Osteoblast (primary cell): Measurements from ENCODE around the gene DIAPH2. TPM values are rescaled to one million over a fixed set of nuclear protein-coding genes. Genes with fewer than 3 reads are reported as not detected.

Source experiments
- DNase-seq: peaks from one replicate; pipeline ENCODE4 v3.0.0; 2011; ENCODE audit warnings: low spot score, mixed read lengths; ENCODE audit not compliant: insufficient read length; ENCODE audit errors: missing footprints
- H2AFZ ChIP-seq: 2 replicates; pipeline ENCODE4 v1.6.0; 2011; ENCODE audit warnings: mild to moderate bottlenecking, low read length
- H3K27ac ChIP-seq: 2 replicates; pipeline ENCODE4 v1.5.1; 2011; ENCODE audit warnings: mild to moderate bottlenecking, low read depth, low read length, moderate library complexity
- H3K27me3 ChIP-seq: 2 replicates; pipeline ENCODE4 v1.6.0; 2012; ENCODE audit warnings: mild to moderate bottlenecking, control low read depth, inconsistent platforms, low read length, moderate library complexity; ENCODE audit not compliant: insufficient read depth
- H3K36me3 ChIP-seq: 2 replicates; pipeline ENCODE4 v1.5.1; 2011; ENCODE audit warnings: mild to moderate bottlenecking, low read length, control low read depth, moderate library complexity; ENCODE audit not compliant: insufficient read depth
- H3K4me1 ChIP-seq: 2 replicates; pipeline ENCODE4 v1.5.1; 2011; ENCODE audit warnings: mild to moderate bottlenecking, low read length, control low read depth, moderate library complexity; ENCODE audit not compliant: insufficient read depth
- H3K4me2 ChIP-seq: 2 replicates; pipeline ENCODE4 v1.6.0; 2011; ENCODE audit warnings: mild to moderate bottlenecking, low read length; ENCODE audit not compliant: insufficient read depth
- H3K4me3 ChIP-seq: fragments of 200-600 bp; sonication (generic); 3 replicates; pipeline ENCODE4 v1.5.1; 2012; ENCODE audit warnings: mild to moderate bottlenecking, low read length, inconsistent platforms; ENCODE audit not compliant: insufficient read depth
- H3K79me2 ChIP-seq: 2 replicates; pipeline ENCODE4 v1.6.0; 2012; ENCODE audit warnings: mild to moderate bottlenecking, low read length, control low read depth, inconsistent platforms; ENCODE audit not compliant: insufficient read depth
- H3K9me3 ChIP-seq: 2 replicates; pipeline ENCODE4 v1.5.1; 2011; ENCODE audit warnings: low read depth, low read length, control low read depth
- H4K20me1 ChIP-seq: 2 replicates; pipeline ENCODE4 v1.6.0; 2012; ENCODE audit warnings: mild to moderate bottlenecking, low read length, control low read depth; ENCODE audit not compliant: insufficient read depth
- CTCF ChIP-seq: IDR thresholded peaks from 2 replicates; pipeline ENCODE4 v1.5.1; 2011; ENCODE audit warnings: mild to moderate bottlenecking, low read depth, low read length, moderate library complexity; ENCODE audit errors: extremely low read depth
- total RNA-seq: library from RNA; depleted of rRNA; stranded (reverse); fragments of >200 nt; gene quantifications from 2 replicates; pipeline ENCODE4 v1.2.3, GENCODE V29; 2012

Gene DIAPH2
- total RNA-seq, 1 donor: 21.0 TPM

GRCh38 chrX:97234471-97235081, 549.9 kb downstream of the DIAPH2 start:
- no peaks in the 10 kb centered on the region for H4K20me1 ChIP-seq
- TF ChIP-seq CTCF: no peak
- H3K4me2 ChIP-seq: no peak overlapping the region
- H3K79me2 ChIP-seq: no peaks in the 10 kb centered on the region
- DNase-seq: no peak
- no peaks in the 10 kb centered on the region for H3K27me3 ChIP-seq
- H3K36me3 ChIP-seq: no peaks in the 10 kb centered on the region
- no peak overlapping the region for H3K4me3 ChIP-seq
- no peak overlapping the region for H3K27ac ChIP-seq
- no peak overlapping the region for H2AFZ ChIP-seq
- no peaks in the 10 kb centered on the region for H3K4me1 ChIP-seq
- H3K9me3 ChIP-seq: no peaks in the 10 kb centered on the region

- no peak overlapping the region for H3K4me2 ChIP-seq
- no peaks in the 10 kb centered on the region for H4K20me1 ChIP-seq
- no peaks in the 10 kb centered on the region for H3K36me3 ChIP-seq
- no peak overlapping the region for H3K27ac ChIP-seq
- no peak for DNase-seq
- H2AFZ ChIP-seq: no peak overlapping the region
- TF ChIP-seq CTCF: no peak
- H3K79me2 ChIP-seq: no peaks in the 10 kb centered on the region
- no peaks in the 10 kb centered on the region for H3K4me1 ChIP-seq
- H3K4me3 ChIP-seq: no peak overlapping the region
- H3K9me3 ChIP-seq: no peaks in the 10 kb centered on the region
- no peaks in the 10 kb centered on the region for H3K27me3 ChIP-seq
Measured at GRCh38 chrX:97238632-97239031, 554.0 kb downstream of the DIAPH2 start.

- no peaks in the 10 kb centered on the region for H3K27me3 ChIP-seq
- no peak overlapping the region for H2AFZ ChIP-seq
- no peak overlapping the region for H3K4me2 ChIP-seq
- no peaks in the 10 kb centered on the region for H3K36me3 ChIP-seq
- H3K9me3 ChIP-seq: no peaks in the 10 kb centered on the region
- H3K27ac ChIP-seq: no peak overlapping the region
- no peaks in the 10 kb centered on the region for H4K20me1 ChIP-seq
- no peak for DNase-seq
- no peak overlapping the region for H3K4me3 ChIP-seq
- no peaks in the 10 kb centered on the region for H3K79me2 ChIP-seq
- no peak for TF ChIP-seq CTCF
- no peaks in the 10 kb centered on the region for H3K4me1 ChIP-seq
Measured at GRCh38 chrX:97252111-97252510, 567.5 kb downstream of the DIAPH2 start.

- Histone ChIP-seq H2AFZ (no peak overlapping the region), H3K4me1 (no peaks in the 10 kb centered on the region), H3K79me2 (no peaks in the 10 kb centered on the region), H3K27ac (no peak overlapping the region), H3K36me3 (no peaks in the 10 kb centered on the region), H4K20me1 (no peaks in the 10 kb centered on the region), H3K4me3 (no peak overlapping the region), H3K4me2 (no peak overlapping the region), H3K27me3 (no peaks in the 10 kb centered on the region), H3K9me3 (no peaks in the 10 kb centered on the region)
- no peak for DNase-seq
- TF ChIP-seq CTCF: no peak
Measured at GRCh38 chrX:97260679-97261078, 576.0 kb downstream of the DIAPH2 start.
